IPS DF 4.7 (cell line): ENCODE measurements around the gene ACTR3C.
"Not testable (repeated sequence)": the region's sequence is repeated elsewhere in the genome, so short reads cannot be mapped to it uniquely, and the experiment has no call there.

Experiments used
- DNase-seq: peaks from one replicate; pipeline ENCODE4 v3.0.0-alpha.2; 2013; ENCODE audit warnings: low spot score; ENCODE audit errors: extremely low read depth

ACTR3C gene

GRCh38 chr7:150336746-150337145, 13.4 kb upstream of the ACTR3C start:
- no peak for DNase-seq

GRCh38 chr7:150335774-150336112, 12.4 kb upstream of the ACTR3C start:
- DNase-seq = no peak

GRCh38 chr7:150335108-150335773, 11.9 kb upstream of the ACTR3C start:
- DNase-seq = no peak

GRCh38 chr7:150334108-150334507, 10.8 kb upstream of the ACTR3C start:
- DNase-seq = no peak

GRCh38 chr7:150333659-150334058, 10.3 kb upstream of the ACTR3C start:
- DNase-seq = no peak

- DNase-seq = no peak
Observed at GRCh38 chr7:150332852-150333635, 9.7 kb upstream of the ACTR3C start.

GRCh38 chr7:150330211-150330885, 7.0 kb upstream of the ACTR3C start:
- DNase-seq = no peak

DNA sequence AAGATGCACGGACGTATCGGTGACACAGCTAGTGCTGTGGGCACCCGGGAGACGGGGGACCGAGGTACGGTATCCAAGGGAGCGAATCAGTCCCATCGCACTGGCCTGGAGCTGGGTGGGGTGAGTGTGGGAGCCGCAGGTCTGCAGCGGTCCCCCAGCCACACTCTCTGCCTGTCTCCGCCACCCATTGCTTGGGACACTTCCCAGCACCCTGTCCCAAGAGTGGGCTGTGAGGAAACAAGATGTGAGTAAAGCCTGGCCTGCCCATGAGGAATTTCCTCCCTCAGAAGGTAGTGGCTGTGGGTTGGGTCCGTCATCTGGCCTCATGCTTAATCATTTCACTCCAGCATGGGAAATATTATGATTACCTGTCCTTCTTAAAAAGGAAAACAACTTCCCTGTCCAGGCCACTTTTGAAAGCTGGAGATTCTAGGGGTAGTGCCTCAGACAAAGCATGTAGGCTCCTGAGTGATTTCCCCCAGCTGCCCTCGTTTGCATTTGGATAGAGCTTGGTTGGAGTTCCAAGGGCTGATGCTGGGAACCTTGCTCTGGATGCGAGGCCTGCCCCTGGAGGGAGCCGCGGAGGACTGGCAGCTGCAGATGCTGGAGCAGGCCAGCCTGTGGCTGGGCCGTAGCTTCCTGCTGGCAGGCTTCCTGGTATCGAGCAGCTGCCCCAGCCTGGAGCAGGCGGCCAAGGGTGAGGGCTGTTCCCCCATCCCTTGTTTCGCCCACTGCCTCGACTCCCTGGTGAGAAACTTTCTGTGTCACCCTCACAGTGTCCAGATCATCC, 6.2 kb upstream of the ACTR3C start:
- DNase-seq = no peak

GRCh38 chr7:150327308-150327707, 4.0 kb upstream of the ACTR3C start:
- DNase-seq = no peak

- no peak for DNase-seq
Observed at GRCh38 chr7:150326657-150327268, 3.4 kb upstream of the ACTR3C start.

DNA sequence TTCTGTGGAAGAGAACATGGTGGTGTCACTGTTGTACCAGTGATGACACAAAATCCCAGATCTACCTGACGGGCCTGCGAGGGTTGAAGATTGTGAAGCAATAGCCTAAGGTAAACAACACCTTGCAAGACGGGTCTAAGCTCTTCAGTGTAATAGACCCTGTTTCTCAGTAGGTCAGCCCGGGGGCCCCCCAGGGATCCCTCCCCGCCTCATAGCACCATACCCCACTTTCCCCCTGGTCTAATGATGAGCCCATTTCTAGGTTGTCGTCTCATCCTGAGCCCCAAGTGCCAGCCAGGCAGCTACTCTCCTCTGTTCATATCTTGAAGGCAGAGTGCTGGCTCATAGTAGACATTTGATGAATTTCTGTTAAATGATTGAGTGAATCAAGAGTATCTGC, 2.6 kb upstream of the ACTR3C start:
- no peak for DNase-seq

GRCh38 chr7:150325110-150325611, 1.8 kb upstream of the ACTR3C start:
- no peak for DNase-seq

GRCh38 chr7:150324373-150324961, 1.1 kb upstream of the ACTR3C start:
- no peak for DNase-seq

- DNase-seq = no peak
Observed at GRCh38 chr7:150323682-150324372, 482 bp upstream of the ACTR3C start.

GRCh38 chr7:150322114-150322832, 1.1 kb downstream of the ACTR3C start:
- no peak for DNase-seq

DNA sequence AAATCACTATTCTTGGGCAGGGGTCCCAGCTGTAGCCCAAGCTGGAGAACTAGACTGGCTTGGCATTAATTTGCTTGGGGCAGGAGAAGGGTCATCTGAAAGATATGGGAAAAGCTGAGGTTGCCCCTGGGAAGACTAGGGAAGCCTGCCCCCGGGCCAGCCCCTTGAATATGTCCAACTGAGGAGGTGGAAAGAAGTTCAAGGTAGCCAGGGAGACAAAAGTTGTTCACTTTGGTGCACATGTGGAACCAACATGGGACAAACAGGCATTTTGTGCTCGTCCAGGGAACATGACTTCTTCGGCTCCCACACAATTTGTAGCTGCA, 1.6 kb downstream of the ACTR3C start:
- no peak for DNase-seq

DNA sequence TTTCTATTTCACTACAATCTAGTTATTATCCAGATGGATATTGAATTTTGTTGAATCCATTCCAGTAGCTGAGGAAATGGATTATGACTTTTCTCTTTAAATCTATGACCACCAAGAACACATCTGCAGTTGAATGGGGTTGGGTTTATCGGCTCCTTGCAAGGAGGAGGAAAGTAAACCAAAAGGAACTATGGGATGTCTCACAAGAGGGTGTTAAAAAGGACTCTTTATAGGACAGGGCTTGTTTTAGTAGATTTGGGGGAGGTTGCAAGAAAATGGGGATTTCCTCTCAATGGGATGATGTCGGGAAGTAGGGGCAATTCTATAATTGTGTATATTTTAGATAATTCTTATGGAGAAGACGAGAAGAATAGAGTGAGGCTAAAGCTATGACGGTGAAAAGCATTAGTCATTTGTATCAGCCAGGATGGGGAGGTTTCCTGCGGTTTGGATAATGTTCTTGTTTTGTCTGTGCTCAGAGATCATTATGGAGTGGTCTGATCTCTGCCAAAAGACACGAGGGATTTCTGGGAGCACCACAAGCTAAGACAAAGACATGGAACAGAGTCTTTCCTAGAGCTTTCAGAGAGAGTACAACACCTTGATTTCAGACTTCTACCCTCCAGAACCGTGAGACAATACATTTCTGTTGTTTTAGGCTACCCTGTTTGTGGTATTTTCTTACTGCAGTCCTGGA, 5.4 kb downstream of the ACTR3C start:
- DNase-seq = no peak

- DNase-seq = not testable (repeated sequence)
Observed at GRCh38 chr7:150316987-150317386, 6.4 kb downstream of the ACTR3C start.

DNA sequence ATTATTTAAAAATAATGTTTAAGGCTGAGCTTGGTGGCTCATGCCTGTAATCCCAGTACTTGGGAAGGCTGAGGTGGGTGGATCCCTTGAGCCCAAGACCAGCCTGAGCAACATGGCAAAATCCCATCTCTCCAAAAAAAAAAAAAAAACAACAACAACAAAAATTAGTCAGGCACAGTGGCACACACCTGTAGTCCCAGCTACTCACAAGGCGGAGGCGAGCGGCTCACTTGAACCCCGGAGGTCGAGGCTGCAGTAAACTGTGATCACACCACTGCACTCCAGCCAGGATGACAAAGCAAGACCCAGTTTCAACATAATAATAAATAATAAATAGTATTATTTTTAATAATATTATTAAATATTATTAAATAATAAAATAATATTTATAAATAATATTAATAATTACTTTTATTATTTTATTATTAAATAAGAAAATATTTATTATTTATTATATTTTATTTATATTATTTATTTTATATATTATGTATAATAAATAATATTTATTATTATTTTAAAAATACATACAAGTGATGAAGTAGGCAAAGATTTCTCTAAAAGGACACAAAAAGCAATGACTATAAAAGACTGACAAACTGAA, 8.6 kb downstream of the ACTR3C start:
- DNase-seq = no peak
